ENCODE measurements around the gene APEX1.

Gene APEX1

DNA sequence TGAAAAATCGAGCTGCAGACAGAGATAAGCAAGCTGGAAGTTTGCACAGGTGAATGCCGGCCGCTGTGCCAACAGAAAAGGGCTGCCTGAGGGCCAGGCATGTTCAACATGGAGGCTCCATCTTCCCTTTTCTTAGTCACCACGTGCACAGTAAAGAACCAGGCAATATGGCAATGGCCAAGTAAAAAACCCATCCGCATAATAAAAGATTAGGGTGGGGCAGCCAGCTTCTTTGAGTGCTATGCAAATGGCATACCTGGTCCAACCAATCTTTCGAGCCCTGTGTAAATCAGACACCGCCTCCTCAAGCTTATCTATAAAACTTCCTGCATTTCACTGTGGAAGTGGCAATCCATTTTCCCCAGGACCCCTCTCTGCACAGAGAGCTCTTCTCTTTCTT, 30.9 kb downstream of the APEX1 start:
- Histone ChIP-seq H3K27me3 (peaks cover 0 to 6% of the 10 kb centered on the region in 2 donors), H3K4me3 (no peak overlapping the region), H3K36me3 (no peaks in the 10 kb centered on the region), H3K9me3 (no peaks in the 10 kb centered on the region), H3K4me1 (no peaks in the 10 kb centered on the region), H3K27ac (no peak overlapping the region)
- intact Hi-C loops (cut with DNase I; ENCODE audit: low total_unique reads) = no loop called here
- no peak for DNase-seq
- TF ChIP-seq, protein P1, sequence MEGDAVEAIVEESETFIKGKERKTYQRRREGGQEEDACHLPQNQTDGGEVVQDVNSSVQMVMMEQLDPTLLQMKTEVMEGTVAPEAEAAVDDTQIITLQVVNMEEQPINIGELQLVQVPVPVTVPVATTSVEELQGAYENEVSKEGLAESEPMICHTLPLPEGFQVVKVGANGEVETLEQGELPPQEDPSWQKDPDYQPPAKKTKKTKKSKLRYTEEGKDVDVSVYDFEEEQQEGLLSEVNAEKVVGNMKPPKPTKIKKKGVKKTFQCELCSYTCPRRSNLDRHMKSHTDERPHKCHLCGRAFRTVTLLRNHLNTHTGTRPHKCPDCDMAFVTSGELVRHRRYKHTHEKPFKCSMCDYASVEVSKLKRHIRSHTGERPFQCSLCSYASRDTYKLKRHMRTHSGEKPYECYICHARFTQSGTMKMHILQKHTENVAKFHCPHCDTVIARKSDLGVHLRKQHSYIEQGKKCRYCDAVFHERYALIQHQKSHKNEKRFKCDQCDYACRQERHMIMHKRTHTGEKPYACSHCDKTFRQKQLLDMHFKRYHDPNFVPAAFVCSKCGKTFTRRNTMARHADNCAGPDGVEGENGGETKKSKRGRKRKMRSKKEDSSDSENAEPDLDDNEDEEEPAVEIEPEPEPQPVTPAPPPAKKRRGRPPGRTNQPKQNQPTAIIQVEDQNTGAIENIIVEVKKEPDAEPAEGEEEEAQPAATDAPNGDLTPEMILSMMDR (IDR thresholded peaks at IDR 0.05) = no peak

DNA sequence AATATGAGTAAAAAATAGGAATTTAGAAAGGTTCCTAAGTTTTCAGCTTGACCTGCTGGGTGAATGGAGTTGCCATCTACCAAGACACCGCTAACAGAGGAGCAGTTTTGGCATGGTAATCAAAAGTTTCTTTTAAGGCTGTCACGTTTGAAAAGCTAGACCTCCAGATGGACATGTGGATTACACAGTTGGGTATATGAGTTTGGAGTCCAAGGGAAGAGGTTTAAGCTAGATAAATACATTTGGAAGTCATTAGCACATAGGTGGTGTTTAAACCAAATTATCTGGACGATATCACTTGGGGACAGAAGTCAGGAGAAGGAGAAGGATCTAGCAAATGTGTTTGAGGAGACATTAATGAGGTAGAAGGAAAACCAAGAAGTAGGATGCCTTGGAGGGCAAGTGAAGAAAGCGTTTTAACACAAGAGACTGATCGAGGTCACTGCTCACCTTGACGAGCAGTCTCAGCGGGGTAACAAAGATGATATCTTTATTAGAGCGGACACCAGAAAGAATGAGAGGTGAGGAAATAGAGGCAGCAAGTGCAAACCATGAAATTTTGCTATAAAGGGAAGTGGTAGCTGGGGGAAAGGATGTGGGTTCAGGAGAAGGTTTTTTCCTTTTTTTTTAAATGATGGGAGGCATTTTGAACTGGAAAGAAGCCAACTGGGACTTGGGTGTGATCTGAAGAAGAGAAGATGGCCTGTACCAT, 31.8 kb downstream of the APEX1 start:
- intact Hi-C loops (cut with DNase I; ENCODE audit: low total_unique reads) = no loop called here
- Histone ChIP-seq H3K9me3 (no peaks in the 10 kb centered on the region), H3K27ac (no peak overlapping the region), H3K27me3 (peaks cover 0 to 8% of the 10 kb centered on the region in 2 donors), H3K4me1 (no peaks in the 10 kb centered on the region), H3K36me3 (no peaks in the 10 kb centered on the region), H3K4me3 (no peak overlapping the region)
- DNase-seq = no peak
- TF ChIP-seq, protein P1 (IDR thresholded peaks at IDR 0.05) = no peak

DNA sequence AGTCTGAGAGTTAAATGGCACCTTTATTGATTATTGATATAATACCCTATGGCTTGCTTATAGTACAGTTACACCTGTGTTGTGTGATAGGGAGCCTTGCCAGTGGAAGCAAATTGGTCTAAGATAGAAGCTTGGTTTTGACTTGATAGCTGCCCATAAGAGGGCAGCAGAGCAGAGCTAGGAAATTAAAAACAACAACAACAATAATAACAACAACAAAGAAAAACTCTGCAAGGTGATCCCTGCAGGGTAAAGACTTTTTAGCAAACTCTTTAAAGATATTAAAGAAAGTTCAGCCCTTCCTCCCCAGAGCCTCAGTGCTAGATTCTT, 32.3 kb downstream of the APEX1 start:
- no peak for DNase-seq
- no peak overlapping the region for H3K4me3 ChIP-seq

DNA sequence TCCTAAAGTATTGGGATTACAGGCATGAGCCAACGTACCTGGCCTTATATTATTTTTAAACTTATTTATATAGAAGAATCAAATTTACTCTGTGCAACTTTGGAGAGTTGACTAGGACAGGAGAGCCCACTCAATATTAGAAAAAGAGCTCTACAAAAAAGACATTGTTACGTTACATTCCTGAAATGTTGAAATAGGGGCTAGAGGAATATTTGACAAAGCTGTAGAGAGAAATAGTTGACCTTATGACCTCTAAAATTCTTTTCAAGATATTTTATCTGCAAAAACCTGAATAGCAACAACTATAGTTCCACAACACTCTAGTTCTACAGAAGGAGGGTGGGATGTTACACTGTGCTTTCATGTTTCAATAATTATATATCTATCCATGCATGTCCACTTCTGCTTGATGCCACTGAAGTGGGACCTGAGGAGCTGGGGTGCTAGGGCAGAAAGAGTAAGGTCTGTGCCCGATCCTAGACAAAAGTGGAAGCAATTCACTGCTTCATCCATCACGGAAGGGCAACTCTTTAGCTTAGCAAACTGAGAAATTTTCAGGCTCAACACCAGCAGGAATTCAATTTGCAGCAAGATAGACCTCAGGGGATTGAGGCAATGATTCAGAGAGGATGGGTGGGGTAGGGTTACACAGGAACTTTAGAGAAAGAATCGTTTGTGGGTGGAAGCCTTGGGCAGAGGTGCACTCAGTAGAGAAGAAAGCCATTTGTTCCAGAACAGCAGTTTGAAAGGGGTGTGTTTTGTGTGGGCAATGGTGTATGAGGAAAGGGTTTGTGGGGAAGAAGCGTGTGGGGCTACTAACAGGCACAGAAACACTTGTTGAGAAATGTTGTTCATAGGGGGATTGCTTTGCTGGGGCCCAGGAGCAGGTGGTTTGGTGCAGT, 34.3 kb downstream of the APEX1 start:
- TF ChIP-seq, protein P1 (IDR thresholded peaks at IDR 0.05) = no peak
- Histone ChIP-seq H3K9me3 (no peaks in the 10 kb centered on the region), H3K27me3 (peaks cover 0 to 8% of the 10 kb centered on the region in 2 donors), H3K36me3 (no peaks in the 10 kb centered on the region), H3K4me1 (no peaks in the 10 kb centered on the region), H3K4me3 (no peak overlapping the region), H3K27ac (no peak overlapping the region)
- intact Hi-C loops (cut with DNase I; ENCODE audit: low total_unique reads) = no loop called here
- DNase-seq = no peak

More for the DNA sequence above, 32.3 kb downstream of the APEX1 start:
- no peaks in the 10 kb centered on the region for H3K4me1 ChIP-seq
- TF ChIP-seq, protein P1 (IDR thresholded peaks at IDR 0.05) = no peak
- H3K9me3 ChIP-seq = no peaks in the 10 kb centered on the region
- no peak overlapping the region for H3K27ac ChIP-seq
- H3K36me3 ChIP-seq = no peaks in the 10 kb centered on the region
- intact Hi-C loops (cut with DNase I; ENCODE audit: low total_unique reads) = no loop called here
- peaks cover 0 to 8% of the 10 kb centered on the region in 2 donors for H3K27me3 ChIP-seq

DNA sequence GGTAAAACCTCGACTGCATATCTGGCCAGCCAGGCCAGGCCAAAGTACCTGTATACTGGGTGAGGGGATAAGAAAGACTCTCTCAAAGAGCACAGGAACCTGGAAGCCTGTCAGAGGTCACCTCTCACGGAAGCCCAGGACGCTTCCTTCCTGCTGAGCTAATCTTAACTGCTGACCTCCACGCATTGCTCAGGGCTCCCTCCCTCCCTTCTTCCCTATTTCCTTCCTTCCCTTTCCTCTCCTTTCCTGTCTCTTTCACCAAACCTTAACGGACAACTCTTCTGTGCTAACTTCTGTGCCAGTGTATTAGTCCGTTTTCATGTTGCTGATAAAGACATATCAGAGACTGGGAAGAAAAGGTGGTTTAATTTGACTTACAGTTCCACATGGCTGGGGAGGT, 35.5 kb downstream of the APEX1 start:
- Histone ChIP-seq H3K4me1 (no peaks in the 10 kb centered on the region), H3K36me3 (no peaks in the 10 kb centered on the region), H3K27me3 (peaks cover 0 to 8% of the 10 kb centered on the region in 2 donors), H3K4me3 (no peak overlapping the region), H3K9me3 (no peaks in the 10 kb centered on the region), H3K27ac (no peak overlapping the region)
- intact Hi-C loops (cut with DNase I; ENCODE audit: low total_unique reads) = loop anchor here (10.0 kb wide), 1 partner anchor 794 kb away; the partner anchor contains the start of gene RPGRIP1
- TF ChIP-seq, protein P1 (IDR thresholded peaks at IDR 0.05) = no peak
- DNase-seq = no peak
